GM19035 (cell line): ENCODE results near the gene PIAS2.
"Not testable (repeated sequence)": the region's sequence is repeated elsewhere in the genome, so short reads cannot be mapped to it uniquely, and the experiment has no call there.

Source experiments
- ATAC-seq: cut with Tn5 transposase; IDR thresholded peaks from one replicate; pipeline ENCODE4 v1.9.1; 2021; ENCODE audit not compliant: unreplicated experiment

Gene PIAS2

GRCh38 chr18:46909497-46909896 is 7.8 kb downstream of the PIAS2 start:
- no peak for ATAC-seq

GRCh38 chr18:46903406-46903805 is 13.9 kb downstream of the PIAS2 start:
- no peak for ATAC-seq

GRCh38 chr18:46899274-46899948 is 17.9 kb downstream of the PIAS2 start:
- peak; percentile 78 for ATAC-seq

- ATAC-seq, result no peak
Measured at GRCh38 chr18:46894124-46894523, 23.2 kb downstream of the PIAS2 start.

GRCh38 chr18:46893360-46893759 is 23.9 kb downstream of the PIAS2 start:
- ATAC-seq, result no peak

- peak; percentile 66 for ATAC-seq
Measured at GRCh38 chr18:46892842-46893241, 24.5 kb downstream of the PIAS2 start.

GRCh38 chr18:46891742-46892214 is 25.5 kb downstream of the PIAS2 start:
- peak; percentile 79 for ATAC-seq

GRCh38 chr18:46888965-46889364 is 28.3 kb downstream of the PIAS2 start:
- ATAC-seq, result no peak

DNA sequence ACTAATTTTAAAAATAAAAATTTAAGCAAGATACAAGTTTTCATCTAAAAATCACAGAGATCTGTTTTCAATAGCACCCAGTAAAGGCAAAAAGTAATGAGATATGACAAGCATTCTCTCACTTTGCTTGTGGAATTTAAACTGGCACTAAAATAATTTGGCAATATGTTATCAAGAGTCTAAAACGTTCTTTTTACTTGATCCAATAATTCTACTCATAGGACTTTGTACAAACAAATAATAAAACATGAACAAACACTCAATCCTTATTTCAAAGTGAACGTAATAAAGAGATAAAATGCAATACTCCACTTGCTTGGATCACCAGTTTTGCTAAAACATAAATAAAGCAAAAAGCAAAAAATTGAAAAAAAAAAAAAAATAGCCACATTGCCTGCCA is 30.4 kb downstream of the PIAS2 start:
- ATAC-seq, result no peak

GRCh38 chr18:46883180-46883579 is 34.1 kb downstream of the PIAS2 start:
- ATAC-seq, result no peak

- ATAC-seq, result no peak
Measured at GRCh38 chr18:46877329-46877987, 39.8 kb downstream of the PIAS2 start.

DNA sequence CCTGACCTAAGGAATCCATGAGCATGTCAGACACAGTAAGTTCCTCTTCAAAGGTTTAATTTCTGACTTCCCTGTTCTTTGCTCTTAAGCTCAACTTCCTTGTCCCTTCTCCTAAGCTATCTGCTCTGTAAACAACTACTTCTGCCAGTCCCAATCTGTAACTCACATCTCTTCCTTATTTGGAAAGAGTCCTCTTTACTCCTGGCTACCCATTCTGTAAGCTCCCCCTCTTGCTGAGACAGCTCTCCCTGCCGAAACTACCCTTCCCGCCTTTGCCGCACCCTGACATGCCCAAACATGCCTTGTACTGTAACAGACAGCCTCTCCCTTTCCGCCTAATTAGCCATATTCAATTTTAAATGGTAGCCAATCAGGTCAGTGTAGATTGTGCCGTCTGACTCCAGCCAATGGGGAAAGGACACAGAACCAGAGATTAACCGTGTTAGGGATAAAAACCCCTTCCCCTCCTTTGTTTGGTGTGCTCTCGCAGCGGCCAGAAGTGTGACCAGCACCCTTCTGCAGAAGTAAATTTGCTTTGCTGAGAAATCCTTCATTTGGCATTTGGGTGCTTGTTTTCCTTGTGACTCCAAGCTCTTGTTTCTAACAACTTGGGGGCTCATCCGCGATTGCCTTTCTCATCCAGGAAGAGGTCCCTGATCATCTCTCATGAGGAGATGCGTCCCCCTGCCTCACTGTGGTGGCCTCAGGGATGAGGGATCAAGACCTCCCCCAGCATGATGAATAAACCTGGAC is 49.0 kb downstream of the PIAS2 start:
- no peak for ATAC-seq

DNA sequence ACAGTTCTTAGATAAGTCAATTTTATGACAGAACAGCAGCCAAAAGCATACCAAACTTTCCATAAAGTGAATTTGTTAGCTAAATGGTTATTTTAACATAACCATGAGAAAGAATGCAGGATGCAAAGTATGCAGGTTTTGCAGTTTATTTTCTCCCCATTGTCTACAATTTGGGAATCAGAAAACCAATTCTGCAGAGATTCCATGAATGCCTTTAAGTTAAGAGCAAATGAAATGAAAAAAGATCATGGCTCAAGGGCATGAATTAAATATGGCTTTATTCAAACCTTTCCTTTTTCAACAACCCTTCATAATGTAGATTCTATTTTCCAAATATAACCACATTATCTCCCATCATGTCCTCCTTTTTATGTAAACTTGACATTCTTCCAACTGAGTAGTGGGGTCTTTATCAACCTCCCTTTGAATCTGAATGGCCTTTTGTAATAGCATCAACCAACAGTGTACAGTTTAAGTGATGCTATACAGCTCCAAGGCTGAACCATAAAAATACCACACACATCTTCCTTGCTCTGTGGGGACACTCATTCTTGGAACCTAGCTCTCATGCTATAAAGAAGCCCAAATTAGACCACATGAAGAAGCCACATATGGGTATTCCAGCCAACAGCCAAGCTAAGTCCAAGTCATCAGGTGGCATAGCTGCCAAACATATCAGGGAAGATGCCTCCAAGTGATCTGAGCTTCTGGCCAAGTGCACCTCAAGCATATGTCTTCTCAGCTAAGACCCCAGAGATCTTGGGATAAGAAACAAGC is 49.8 kb downstream of the PIAS2 start:
- no peak for ATAC-seq

DNA sequence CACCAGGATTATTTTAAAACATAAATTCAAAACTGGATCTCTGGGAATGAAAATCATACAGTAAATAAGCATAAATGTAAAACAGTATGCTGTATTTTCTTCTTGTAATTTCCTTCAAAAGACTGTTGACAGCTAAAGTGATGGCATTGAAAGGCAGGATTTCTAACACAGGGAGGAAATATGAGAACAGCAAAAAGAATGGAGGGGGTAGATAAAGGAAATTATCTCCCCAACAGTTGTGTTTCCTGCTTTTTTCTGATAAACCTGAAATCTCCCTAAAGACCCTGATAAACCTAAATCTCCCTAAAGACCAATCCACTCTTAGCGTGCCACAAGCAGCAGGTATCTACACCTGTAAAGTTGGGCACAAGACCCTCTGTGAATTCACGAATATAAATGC is 50.8 kb downstream of the PIAS2 start:
- no peak for ATAC-seq

- not testable (repeated sequence) for ATAC-seq
Measured at GRCh38 chr18:46865245-46865644, 52.1 kb downstream of the PIAS2 start.

DNA sequence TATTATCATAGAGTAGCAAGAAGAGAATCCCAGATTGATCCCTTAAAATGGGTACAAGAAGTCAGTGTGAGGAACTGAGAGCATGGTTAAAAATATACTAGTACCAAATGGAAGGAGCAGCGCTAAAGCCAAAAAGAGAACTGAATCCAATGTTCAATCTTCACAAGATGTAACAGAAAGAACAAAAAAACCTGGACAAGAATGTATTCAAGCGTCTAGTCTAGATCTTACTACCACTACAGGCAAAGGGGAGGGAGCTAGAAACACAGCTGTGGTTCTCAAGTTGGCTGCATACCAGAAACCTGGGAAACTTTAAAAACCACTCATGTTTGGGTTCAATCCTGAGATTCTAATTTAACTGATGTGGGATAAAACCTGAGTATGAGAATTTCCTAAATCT is 57.5 kb downstream of the PIAS2 start:
- ATAC-seq, result no peak

DNA sequence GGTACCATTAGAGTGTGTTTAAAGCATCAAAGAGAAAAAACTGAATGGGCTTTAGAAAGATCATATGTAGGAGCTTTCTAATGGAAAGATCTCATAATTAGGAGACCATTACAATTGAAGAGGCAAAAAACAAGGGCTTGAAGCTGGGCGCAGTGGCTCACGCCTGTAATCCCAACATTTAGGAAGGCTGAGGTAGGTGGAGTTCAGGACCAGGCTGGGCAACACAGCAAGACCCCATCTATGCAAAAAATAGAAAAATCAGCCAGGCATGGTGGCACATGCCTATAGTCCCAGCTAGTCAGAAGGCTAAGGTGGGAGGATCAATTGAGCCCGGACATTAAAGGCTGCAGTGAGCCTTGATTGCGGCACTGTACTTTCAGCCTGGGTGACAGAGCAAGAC is 59.0 kb downstream of the PIAS2 start:
- ATAC-seq, result no peak

DNA sequence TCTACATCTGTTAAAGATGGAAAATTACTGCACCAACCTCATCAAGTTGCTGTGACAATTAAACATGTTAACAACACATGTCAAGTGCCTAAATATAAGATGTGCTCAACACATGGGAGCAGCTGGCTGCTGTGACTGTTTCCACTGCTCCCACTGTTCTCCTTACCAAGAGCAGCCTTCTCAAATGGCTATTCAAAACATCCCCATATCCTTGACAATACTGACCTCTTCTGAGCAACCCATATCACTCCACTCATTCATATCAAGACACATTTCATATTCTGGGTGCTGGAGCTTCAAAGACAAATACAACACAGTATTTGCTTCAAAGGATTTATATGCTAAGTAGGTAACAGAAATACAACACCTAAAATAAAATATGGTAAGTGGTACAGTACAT is 60.3 kb downstream of the PIAS2 start:
- no peak for ATAC-seq

GRCh38 chr18:46849007-46849406 is 68.3 kb downstream of the PIAS2 start:
- no peak for ATAC-seq

DNA sequence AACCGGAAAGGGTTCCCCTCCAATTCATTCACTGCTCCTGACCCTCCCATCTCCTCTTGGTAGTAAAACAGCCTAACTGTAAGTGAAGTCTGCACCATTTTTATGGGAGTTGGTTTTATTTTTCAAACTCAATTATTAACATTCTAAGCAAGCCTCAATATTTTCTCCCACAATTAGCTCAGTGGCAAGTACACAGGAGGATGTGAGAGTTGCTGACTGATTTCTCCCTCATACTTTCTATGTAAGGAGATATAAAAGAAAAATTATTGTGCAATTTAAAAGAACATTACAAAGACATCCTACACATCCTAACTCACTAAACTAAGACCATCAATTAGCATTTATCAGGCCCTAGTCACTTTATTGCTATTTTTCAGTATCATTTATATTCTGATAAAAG is 73.9 kb downstream of the PIAS2 start:
- no peak for ATAC-seq

DNA sequence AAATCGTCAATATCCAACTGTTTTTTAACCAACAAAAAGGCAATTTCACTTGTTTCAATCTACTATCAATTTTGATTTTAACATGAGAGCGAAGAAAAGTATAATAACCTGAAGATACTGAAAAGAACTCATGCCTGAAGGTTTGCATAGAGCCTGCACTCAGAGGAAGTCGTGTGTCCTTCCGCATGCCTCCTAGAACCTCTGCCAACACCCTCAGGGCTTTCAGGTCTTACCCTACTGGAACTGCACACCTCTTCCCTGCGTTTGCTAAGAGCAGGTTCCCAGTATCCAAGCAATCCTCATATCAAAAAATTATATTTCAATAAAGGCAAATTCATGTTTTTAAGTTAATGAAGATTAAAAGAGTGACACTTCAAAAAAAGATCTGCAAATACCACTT is 74.7 kb downstream of the PIAS2 start:
- ATAC-seq, result no peak
